NCI-H345 treated with DMSO at 0.1 percent for 48 hours (cell line): ENCODE measurements around the gene OR52E1.
"Not testable (repeated sequence)": the region's sequence is repeated elsewhere in the genome, so short reads cannot be mapped to it uniquely, and the experiment has no call there.

Experiments used
- DNase-seq: peaks from one replicate; lab custom pipeline; 2025; ENCODE audit not compliant: unreplicated experiment; lab: John Stamatoyannopoulos, UW

OR52E1 gene

GRCh38 chr11:5069272-5069671 lies at the start of gene OR52E1:
TSS of gene OR52E1 (plus strand) at chr11:5069572.
- DNase-seq, result no peak

DNA sequence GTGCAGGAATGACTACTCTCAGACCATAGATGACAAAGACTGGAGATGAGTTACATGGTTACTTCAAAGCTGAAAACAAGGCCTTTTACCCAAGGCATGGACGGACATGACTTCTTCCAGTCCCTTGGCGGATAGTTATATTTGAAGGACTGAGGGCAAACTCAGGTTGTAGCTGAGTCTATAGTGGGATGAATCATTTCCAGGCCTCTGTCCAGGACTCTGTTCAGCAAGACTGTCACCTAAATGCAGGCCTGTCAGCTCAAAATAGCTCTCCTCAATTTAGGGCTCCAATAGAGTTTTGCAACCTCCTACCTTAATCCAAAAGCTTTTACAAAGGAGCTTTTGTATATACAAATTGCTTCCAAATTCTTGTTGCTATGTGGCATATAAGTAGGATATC lies 47.4 kb upstream of the OR52E1 start:
- DNase-seq, result no peak

GRCh38 chr11:5036669-5037068 lies 32.7 kb upstream of the OR52E1 start:
- DNase-seq, result no peak

DNA sequence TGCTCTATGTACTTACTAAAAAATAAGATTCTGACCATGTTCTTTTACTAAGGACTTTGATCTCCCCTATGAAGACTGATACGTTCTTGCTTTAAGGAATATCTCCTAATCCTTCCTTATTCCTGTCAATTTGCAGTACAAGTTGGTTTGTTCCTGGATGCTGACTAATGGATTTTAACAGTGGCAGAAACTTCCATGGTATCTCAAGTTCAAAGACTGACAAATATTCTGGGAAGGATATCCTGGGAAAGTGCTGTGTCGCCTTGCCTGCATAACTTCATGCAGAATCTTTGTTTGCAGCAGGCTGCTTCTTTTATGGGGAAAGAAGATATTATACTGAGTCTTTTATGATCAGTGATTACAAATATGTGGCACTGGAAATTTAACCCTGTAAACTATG lies 31.4 kb upstream of the OR52E1 start:
- DNase-seq, result no peak

GRCh38 chr11:5038341-5038740 lies 31.0 kb upstream of the OR52E1 start:
- no peak for DNase-seq

GRCh38 chr11:5040876-5041275 lies 28.5 kb upstream of the OR52E1 start:
- DNase-seq, result no peak

DNA sequence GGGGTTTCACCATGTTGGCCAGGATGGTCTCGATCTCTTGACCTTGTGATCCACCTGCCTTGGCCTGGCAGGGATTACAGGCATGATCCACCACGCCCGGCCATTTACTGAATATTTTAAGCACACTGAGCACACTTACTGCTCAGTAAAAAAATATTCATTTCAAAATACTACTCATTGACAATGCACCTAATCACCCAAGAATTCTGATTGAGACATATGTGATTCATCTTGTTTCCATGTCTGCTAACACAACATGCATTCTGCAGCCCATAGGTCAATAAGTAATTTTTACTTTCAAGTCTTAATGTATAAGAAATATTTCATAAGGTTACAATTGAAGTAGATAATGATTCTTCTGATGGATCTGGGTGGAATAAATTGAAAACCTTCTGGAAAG lies 27.3 kb upstream of the OR52E1 start:
- no peak for DNase-seq

DNA sequence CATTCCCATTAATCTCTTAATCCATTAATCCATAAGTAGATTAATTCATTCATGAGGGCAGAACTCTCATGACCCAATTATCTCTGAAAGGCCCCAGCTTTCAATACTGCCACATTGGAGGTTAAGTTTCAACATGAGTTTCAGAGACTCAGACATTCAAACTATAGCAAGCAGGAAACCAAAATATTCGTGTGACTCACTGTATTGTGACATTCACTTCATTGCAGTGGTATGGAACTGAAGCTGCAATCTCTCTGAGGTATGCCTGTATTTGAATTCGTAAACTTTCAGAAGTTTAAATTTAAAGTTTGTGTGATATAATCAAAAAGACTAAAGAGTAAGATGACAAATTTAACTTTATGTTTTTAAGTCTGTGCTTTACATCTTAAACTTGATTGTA lies 26.0 kb upstream of the OR52E1 start:
- no peak for DNase-seq

- DNase-seq, result no peak
These were observed 23.1 kb upstream of the OR52E1 start, which contains the start of gene OR52J3 for GRCh38 chr11:5046226-5046625. TSS of gene OR52J3 (plus strand) at chr11:5046526. CDS start at chr11:5046526, 0 bp downstream.

GRCh38 chr11:5046754-5047330 lies 22.5 kb upstream of the OR52E1 start:
- no peak for DNase-seq

DNA sequence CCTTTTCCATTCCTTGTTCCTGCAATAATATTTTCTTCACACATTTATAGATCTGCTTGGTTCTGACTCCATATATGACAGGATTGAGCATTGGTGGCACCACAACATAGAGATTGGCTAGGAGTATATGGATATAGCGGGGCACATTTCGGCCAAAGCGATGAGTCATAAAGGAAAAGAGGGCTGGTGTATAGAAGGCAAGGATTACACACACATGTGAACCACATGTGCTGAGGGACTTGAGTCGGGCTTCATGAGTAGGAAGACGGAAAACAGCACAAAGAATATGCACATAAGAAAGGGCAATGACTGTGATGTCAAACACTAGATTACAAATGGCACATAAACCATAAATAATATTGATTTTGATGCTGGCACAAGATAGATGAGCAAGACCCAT lies 10.7 kb upstream of the OR52E1 start:
- DNase-seq, result not testable (repeated sequence)

DNA sequence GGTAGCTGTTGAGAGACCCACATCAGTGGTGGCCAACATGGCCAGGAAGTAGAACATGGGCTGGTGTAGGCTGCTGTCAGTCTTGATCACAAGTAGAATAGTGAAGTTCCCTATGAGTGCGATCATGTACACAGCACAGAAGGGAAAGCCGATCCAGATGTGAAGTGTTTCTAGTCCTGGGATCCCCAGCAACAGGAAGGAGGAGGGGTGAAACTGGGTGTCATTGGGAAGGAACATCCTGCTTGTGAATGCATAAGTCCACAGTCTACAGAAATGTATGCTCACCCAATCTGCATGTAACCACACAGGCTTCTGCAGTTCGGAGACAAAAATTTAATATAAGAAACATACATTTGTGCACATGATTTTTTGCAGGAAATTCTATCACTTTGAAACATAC lies 10.0 kb upstream of the OR52E1 start, which contains the start of gene OR52E2:
OR52E2 (minus strand) TSS at position 237 of the 400 bp plus-strand sequence; CDS start at position 237, 0 bp downstream.
- DNase-seq, result no peak

GRCh38 chr11:5065027-5065426 lies 4.3 kb upstream of the OR52E1 start:
- DNase-seq, result no peak

DNA sequence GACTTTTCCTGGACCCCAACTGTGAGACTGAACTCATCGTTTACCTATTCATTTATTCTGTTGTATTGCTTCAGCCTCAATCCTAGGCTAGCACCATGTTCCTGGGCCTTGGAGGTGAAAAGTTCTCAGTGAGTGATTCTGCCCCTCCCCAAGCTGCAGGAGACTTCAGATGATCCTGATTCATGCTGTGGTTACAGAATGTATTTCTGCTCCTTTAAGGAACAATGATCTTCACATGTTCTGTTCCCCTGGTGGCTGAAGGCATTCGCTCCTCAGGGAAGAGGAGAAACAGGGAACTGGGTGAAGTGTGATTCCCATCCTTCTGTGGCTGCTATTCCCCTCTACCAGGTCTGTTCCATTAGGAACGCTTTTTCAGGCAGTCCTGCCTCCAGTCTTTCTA lies 2.4 kb downstream of the OR52E1 start:
- no peak for DNase-seq

DNA sequence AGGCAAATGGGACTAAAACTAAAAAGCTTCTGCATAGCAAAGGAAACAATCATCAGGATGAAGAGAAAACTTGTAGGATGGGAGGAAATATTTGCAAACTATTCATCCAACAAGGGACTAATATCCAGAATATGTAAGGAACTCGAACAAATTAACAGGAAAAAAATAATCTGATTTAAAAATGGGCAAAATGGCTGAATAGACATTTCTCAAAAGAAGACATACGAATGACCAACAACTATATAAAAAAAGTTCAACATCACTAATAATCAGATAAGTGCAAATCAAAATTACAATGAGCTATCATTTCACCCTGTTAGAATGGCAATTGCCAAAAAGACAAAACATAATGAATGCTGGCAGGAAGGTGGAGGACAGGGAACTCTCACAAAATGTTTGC lies 12.0 kb downstream of the OR52E1 start:
- no peak for DNase-seq

GRCh38 chr11:5083602-5084001 lies 14.2 kb downstream of the OR52E1 start:
- DNase-seq, result no peak

GRCh38 chr11:5088556-5088955 lies 19.2 kb downstream of the OR52E1 start:
- no peak for DNase-seq

DNA sequence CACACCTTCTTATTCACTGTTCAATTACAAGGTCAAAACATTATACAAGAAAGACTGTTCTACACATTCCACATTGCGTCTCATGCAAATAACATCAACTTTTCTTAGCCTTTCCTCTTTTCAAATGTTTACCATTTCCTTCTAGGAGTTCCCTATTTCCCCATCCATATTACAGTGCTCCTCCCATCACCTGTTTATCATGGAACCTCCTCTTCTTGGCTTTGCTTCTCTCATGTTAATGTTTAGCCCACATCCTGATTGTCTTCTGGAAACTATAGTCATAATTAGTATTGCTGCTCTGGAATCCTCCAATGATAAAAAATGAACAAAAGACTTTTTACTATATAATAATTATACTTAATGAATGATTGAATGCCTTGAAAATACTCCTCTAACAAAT lies 21.3 kb downstream of the OR52E1 start:
- DNase-seq, result no peak

DNA sequence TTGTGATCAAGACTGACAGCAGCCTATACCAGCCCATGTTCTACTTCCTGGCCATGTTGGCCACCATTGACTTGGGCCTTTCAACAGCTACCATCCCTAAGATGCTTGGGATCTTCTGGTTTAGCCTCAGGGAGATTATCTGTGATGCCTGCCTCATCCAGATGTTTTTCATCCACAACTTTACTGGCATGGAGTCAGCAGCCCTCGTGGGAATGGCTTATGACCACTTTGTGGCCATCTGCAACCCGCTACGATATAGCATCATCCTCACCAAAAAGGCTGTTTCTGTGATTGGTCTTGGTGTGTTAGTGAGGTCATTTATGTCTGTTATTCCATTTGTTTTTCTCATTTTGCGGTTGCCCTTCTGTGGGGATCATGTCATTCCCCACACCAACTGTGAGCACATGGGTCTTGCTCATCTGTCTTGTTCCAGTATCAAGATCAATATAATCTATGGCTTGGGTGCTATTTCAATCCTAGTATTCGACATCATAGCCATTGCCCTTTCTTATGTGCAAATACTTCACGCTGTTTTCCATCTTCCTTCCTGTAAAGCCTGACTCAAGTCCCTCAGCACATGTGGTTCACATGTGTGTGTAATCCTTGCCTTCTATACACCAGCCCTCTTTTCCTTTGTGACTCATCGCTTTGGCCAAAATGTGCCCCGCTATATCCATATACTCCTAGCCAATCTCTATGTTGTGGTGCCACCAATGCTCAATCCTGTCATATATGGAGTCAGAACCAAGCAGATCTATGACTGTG lies 23.6 kb downstream of the OR52E1 start:
- DNase-seq, result no peak

GRCh38 chr11:5096011-5096410 lies 26.6 kb downstream of the OR52E1 start:
- DNase-seq, result no peak

GRCh38 chr11:5102246-5102645 lies 32.9 kb downstream of the OR52E1 start:
- DNase-seq, result no peak

GRCh38 chr11:5103066-5103465 lies 33.7 kb downstream of the OR52E1 start:
- no peak for DNase-seq

- DNase-seq, result no peak
These were observed 37.9 kb downstream of the OR52E1 start for GRCh38 chr11:5107285-5107684.
